ENCODE measurements around the gene CDKAL1. TPM values are rescaled to one million over a fixed set of nuclear protein-coding genes. Genes with fewer than 3 reads are reported as not detected.

CDKAL1 gene
- total and polyA plus RNA-seq, 2 of the 8 experiments (the other 6 are each of a cell fraction or from before 2014, with no cell fraction given): 8.4 to 24.6 TPM

DNA sequence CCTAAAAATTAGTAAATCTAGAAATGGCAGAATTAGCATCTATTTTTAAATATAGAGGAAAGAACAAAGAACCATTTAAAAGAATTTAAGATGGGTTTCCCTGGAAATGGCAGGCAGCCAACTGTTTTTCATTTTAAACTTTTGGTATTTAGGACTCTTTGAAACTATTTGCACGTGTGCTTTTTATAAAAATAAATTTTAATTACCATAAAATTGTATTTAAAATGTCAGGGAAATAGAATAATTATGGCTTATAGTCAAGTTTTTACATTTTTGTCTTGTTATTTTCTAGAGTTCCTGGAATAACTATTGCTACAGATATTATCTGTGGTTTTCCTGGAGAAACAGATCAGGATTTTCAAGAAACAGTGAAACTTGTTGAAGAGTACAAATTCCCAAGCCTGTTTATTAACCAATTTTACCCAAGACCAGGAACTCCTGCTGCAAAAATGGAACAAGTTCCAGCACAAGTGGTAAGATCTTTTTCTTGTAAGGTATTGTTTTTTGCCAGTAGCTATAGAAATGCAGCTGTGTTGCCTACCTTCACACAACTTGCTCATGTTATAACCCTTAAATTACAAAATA, 530.6 kb downstream of the CDKAL1 start (continued):
- TF ChIP-seq ZNF274 (IDR thresholded peaks at IDR 0.05; ENCODE audit: borderline replicate concordance, extremely low read depth, low read length) (no peak), SIRT6 (IDR thresholded peaks at IDR 0.05; ENCODE audit: low read length) (no peak)
- TF ChIP-seq, protein P1, sequence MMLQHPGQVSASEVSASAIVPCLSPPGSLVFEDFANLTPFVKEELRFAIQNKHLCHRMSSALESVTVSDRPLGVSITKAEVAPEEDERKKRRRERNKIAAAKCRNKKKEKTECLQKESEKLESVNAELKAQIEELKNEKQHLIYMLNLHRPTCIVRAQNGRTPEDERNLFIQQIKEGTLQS (IDR thresholded peaks at IDR 0.05; ENCODE audit: insufficient read depth, low read depth, low read length): no peak

Data from H1 (cell line).